ENCODE measurements around the gene PREP. TPM values are rescaled to one million over a fixed set of nuclear protein-coding genes. Genes with fewer than 3 reads are reported as not detected.

PREP gene
- total RNA-seq, 4 donors from 2014 or later = 9.7 to 29.6 (median 17.1) TPM

DNA sequence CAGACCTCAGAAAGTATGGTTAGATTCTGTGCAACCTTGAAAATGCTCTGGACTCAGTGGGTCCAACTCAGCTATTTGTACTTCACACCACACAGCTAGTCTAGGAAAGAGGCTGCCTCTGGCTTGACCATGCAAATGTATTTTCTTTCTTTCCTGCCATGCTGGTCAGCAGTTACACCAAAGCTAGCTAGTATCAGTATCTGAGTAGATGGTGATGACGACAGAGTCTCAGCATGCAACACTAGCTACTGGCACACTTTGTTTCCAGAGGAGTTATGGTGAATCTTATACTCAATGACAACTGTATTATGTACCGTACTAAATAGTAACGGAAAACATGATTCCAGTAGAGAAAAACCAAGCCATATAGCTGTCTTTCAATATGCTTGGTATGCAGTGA, 126.5 kb downstream of the PREP start:
- Histone ChIP-seq H3K4me1 (no peaks in the 10 kb centered on the region), H3K27me3 (no peaks in the 10 kb centered on the region), H3K9me3 (no peaks in the 10 kb centered on the region), H3K36me3 (no peaks in the 10 kb centered on the region), H3K27ac (no peak overlapping the region), H3K4me3 (no peak overlapping the region)
- intact Hi-C loops (cut with DNase I; ENCODE audit: low total_unique reads) = no loop called here
- TF ChIP-seq POLR2A (IDR thresholded peaks at IDR 0.05) = no peak
- TF ChIP-seq, protein P1, sequence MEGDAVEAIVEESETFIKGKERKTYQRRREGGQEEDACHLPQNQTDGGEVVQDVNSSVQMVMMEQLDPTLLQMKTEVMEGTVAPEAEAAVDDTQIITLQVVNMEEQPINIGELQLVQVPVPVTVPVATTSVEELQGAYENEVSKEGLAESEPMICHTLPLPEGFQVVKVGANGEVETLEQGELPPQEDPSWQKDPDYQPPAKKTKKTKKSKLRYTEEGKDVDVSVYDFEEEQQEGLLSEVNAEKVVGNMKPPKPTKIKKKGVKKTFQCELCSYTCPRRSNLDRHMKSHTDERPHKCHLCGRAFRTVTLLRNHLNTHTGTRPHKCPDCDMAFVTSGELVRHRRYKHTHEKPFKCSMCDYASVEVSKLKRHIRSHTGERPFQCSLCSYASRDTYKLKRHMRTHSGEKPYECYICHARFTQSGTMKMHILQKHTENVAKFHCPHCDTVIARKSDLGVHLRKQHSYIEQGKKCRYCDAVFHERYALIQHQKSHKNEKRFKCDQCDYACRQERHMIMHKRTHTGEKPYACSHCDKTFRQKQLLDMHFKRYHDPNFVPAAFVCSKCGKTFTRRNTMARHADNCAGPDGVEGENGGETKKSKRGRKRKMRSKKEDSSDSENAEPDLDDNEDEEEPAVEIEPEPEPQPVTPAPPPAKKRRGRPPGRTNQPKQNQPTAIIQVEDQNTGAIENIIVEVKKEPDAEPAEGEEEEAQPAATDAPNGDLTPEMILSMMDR (IDR thresholded peaks at IDR 0.05) = no peak
- DNase-seq = no peak

DNA sequence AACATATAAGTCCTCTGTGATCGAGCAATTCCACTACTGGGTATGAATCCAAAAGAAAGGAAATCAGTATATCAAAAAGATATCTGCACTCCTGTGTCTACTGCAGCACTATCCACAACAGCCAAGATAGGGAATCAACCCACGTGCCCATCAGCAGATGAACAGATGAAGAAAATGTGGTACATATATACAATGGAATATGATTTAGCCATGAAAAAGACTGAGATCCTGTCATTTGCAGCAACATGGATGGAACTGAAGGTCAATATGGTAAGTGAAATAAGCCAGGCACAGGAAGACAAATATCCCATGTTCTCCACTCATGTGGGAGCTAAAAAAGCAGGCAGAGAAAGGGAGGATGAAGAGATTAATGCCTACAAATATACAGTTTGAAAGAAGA, 127.3 kb downstream of the PREP start:
- intact Hi-C loops (cut with DNase I; ENCODE audit: low total_unique reads) = no loop called here
- Histone ChIP-seq H3K27me3 (no peaks in the 10 kb centered on the region), H3K27ac (no peak overlapping the region), H3K4me3 (no peak overlapping the region), H3K4me1 (no peaks in the 10 kb centered on the region), H3K36me3 (no peaks in the 10 kb centered on the region), H3K9me3 (no peaks in the 10 kb centered on the region)
- DNase-seq = no peak
- TF ChIP-seq, protein P1 (IDR thresholded peaks at IDR 0.05) = no peak
- no peak for TF ChIP-seq POLR2A (IDR thresholded peaks at IDR 0.05)

DNA sequence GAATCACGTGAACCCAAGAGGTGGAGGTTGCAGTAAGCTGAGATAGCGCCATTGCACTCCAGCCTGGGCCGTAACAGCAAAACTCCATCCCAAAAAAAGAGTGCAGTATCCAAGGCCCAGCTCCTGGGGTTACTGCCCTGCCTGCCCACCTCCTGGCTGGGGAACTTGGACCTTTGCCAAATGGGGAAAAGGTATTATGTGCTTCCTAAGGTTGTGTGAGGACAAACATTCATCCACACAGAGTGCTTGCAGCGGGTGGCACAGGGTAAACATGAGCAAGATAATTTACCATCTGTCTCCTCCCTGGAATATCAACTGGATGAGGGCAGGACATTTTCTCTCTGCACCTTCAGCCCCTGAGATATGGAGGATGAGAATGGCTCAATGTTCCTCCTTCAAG, 128.2 kb downstream of the PREP start:
- intact Hi-C loops (cut with DNase I; ENCODE audit: low total_unique reads) = no loop called here
- Histone ChIP-seq H3K4me1 (no peaks in the 10 kb centered on the region), H3K27ac (no peak overlapping the region), H3K9me3 (no peaks in the 10 kb centered on the region), H3K36me3 (no peaks in the 10 kb centered on the region), H3K27me3 (no peaks in the 10 kb centered on the region), H3K4me3 (no peak overlapping the region)
- DNase-seq = no peak
- TF ChIP-seq, protein P1 (IDR thresholded peaks at IDR 0.05) = no peak

DNA sequence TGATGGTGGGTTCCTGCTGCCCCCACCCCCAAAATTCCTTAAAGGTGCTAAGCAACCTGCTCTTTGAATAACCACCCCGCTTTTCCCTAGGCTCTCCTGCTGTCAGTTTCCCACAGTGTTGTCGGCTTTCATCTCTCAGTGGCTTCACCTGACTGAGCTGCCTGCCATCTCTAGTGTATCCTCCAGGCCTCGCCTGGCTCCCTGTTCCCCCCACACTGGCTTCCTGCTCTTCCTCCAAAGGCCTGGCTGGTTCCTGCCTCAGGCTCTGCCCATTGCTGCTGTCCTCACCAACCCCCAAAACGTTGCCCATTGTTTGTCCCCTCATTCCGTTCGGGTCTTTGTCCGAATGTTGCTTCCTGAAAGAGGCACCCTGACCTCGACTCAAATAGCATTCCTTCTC, 129.3 kb downstream of the PREP start:
- DNase-seq = no peak
- intact Hi-C loops (cut with DNase I; ENCODE audit: low total_unique reads) = no loop called here
- H3K36me3 ChIP-seq = no peaks in the 10 kb centered on the region

DNA sequence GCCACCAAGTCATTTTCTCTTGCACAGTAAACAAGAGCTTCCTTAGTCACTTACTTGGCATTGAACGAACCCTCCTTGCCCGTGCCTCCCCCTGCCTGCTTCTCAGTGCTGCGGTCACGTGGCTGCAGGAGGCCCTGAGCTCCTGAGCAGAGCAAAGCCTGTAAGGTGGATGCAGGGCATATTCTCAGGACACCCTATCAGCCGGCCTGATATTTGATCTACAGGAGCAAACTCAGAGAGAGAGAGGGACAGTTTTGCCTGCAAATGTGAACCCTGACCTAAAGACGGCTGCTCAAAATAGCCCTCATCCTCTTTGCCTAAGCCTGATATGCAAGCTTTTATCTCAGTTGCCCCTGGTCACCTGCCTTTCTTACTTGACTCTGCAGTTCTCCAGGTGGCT, 130.1 kb downstream of the PREP start:
- Histone ChIP-seq H3K27ac (no peak overlapping the region), H3K4me1 (no peaks in the 10 kb centered on the region), H3K4me3 (no peak overlapping the region), H3K36me3 (no peaks in the 10 kb centered on the region), H3K9me3 (no peaks in the 10 kb centered on the region), H3K27me3 (no peaks in the 10 kb centered on the region)
- intact Hi-C loops (cut with DNase I; ENCODE audit: low total_unique reads) = no loop called here
- no peak for TF ChIP-seq POLR2A (IDR thresholded peaks at IDR 0.05)
- TF ChIP-seq, protein P1 (IDR thresholded peaks at IDR 0.05) = no peak
- DNase-seq = no peak

More for the DNA sequence above, 129.3 kb downstream of the PREP start:
- no peak overlapping the region for H3K4me3 ChIP-seq
- H3K27me3 ChIP-seq = no peaks in the 10 kb centered on the region
- no peaks in the 10 kb centered on the region for H3K4me1 ChIP-seq
- TF ChIP-seq, protein P1 (IDR thresholded peaks at IDR 0.05) = no peak
- no peak for TF ChIP-seq POLR2A (IDR thresholded peaks at IDR 0.05)
- no peaks in the 10 kb centered on the region for H3K9me3 ChIP-seq
- no peak overlapping the region for H3K27ac ChIP-seq
